ENCODE measurements around the gene SLC41A3.

- TF ChIP-seq POLR2AphosphoS5 (IDR thresholded peaks at IDR 0.05; ENCODE audit: low read depth, low read length), result no peak
- TF ChIP-seq POLR2A (IDR thresholded peaks at IDR 0.05; ENCODE audit: low read depth, low read length), result no peak
- no peak for TF ChIP-seq SPI1 (IDR thresholded peaks at IDR 0.05; ENCODE audit: low read depth, low read length)
- TF ChIP-seq TAF1 (IDR thresholded peaks at IDR 0.05; ENCODE audit: low read depth, low read length), result no peak
- no peak for TF ChIP-seq POU2F2 (IDR thresholded peaks at IDR 0.05; ENCODE audit: low read depth, low read length)
Measured at GRCh38 chr3:126026761-126027160, 57.2 kb downstream of the SLC41A3 start.
